ENCODE data around the gene OR4E1. TPM values are rescaled to one million over a fixed set of nuclear protein-coding genes. Genes with fewer than 3 reads are reported as not detected.

OR4E1 gene
- total and polyA plus RNA-seq, 9 of the 15 experiments (the other 6 are each of a cell fraction or from before 2014, with no cell fraction given), result not detected

DNA sequence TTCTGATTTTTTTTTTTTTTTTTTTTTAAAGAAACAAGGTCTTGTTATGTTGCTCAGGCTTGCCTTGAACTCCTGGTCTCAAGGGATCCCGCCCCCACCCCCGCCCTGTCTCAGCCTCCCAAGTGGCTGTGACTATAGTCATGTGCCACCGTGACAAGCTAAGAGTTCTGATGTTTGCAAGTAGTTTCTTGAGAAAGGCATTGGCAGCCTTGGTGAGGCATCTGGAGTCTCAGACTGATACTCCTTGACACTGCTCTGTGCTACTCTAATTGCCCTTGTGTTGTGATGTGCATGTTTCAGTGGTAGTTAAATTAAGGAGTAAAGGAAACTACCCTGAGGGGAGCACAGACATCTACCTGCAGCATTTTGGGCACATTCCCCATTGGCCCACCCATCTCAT is 46.2 kb upstream of the OR4E1 start:
- Histone ChIP-seq H3K79me2 (ENCODE audit: control insufficient read depth, insufficient read depth, low read length) (no peaks in the 10 kb centered on the region), H3K27me3 (ENCODE audit: control insufficient read depth in 2 of 2, insufficient read depth in 2 of 2, low read length in 2 of 2) (peaks cover 0 to 6% of the 10 kb centered on the region in 2 experiments; a peak in 2 of 5 replicates), H2AFZ (ENCODE audit: low read depth, low read length) (no peak overlapping the region), H3K4me3 (no peak overlapping the region), H3K4me1 (replicated peaks in 1 of 2; ENCODE audit: control insufficient read depth in 2 of 2, insufficient read depth in 2 of 2, low read length in 2 of 2) (no peaks in the 10 kb centered on the region), H4K20me1 (replicated peaks; ENCODE audit: control insufficient read depth, insufficient read depth, low read length) (no peaks in the 10 kb centered on the region), H3K9ac (ENCODE audit: insufficient read depth in 1 of 2, low read depth in 2 of 2, low read length in 2 of 2) (no peak overlapping the region), H3K4me2 (ENCODE audit: insufficient read depth, low read length) (no peak overlapping the region), H3K9me1 (ENCODE audit: control insufficient read depth, insufficient read depth, low read length) (no peaks in the 10 kb centered on the region), H3K27ac (ENCODE audit: extremely low read depth, low read depth, low read length) (no peak overlapping the region), H3K36me3 (ENCODE audit: control insufficient read depth, insufficient read depth, low read length) (no peaks in the 10 kb centered on the region), H3K9me3 (replicated peaks; ENCODE audit: control insufficient read depth, insufficient read depth, low read depth, low read length) (no peaks in the 10 kb centered on the region)
- ATAC-seq, result no peak
- in situ Hi-C loops (cut with MboI) (no loop called here), intact Hi-C loops (cut with micrococcal nuclease) (no loop called here)
- no TSS peak for BruUV-seq (replicated peaks)
- no peak for TF ChIP-seq CBX3 (IDR thresholded peaks at IDR 0.05; ENCODE audit: borderline replicate concordance in 1 of 2, low read length in 2 of 2)
- TF ChIP-seq SREBF2 (CRISPR knock-in tag; IDR thresholded peaks at IDR 0.05), result no peak
- TF ChIP-seq, protein P1, sequence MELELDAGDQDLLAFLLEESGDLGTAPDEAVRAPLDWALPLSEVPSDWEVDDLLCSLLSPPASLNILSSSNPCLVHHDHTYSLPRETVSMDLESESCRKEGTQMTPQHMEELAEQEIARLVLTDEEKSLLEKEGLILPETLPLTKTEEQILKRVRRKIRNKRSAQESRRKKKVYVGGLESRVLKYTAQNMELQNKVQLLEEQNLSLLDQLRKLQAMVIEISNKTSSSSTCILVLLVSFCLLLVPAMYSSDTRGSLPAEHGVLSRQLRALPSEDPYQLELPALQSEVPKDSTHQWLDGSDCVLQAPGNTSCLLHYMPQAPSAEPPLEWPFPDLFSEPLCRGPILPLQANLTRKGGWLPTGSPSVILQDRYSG (tag; conservative IDR thresholded peaks at IDR 0.05; ENCODE audit: low read depth), result no peak
- TF ChIP-seq MYBL2 (IDR thresholded peaks at IDR 0.05; ENCODE audit: low read depth), result no peak
- TF ChIP-seq MYBL2 (CRISPR knock-in tag; IDR thresholded peaks at IDR 0.05; ENCODE audit: borderline replicate concordance), result no peak
- TF ChIP-seq SRF (CRISPR knock-in tag; IDR thresholded peaks at IDR 0.05), result no peak
- TF ChIP-seq, protein P2, sequence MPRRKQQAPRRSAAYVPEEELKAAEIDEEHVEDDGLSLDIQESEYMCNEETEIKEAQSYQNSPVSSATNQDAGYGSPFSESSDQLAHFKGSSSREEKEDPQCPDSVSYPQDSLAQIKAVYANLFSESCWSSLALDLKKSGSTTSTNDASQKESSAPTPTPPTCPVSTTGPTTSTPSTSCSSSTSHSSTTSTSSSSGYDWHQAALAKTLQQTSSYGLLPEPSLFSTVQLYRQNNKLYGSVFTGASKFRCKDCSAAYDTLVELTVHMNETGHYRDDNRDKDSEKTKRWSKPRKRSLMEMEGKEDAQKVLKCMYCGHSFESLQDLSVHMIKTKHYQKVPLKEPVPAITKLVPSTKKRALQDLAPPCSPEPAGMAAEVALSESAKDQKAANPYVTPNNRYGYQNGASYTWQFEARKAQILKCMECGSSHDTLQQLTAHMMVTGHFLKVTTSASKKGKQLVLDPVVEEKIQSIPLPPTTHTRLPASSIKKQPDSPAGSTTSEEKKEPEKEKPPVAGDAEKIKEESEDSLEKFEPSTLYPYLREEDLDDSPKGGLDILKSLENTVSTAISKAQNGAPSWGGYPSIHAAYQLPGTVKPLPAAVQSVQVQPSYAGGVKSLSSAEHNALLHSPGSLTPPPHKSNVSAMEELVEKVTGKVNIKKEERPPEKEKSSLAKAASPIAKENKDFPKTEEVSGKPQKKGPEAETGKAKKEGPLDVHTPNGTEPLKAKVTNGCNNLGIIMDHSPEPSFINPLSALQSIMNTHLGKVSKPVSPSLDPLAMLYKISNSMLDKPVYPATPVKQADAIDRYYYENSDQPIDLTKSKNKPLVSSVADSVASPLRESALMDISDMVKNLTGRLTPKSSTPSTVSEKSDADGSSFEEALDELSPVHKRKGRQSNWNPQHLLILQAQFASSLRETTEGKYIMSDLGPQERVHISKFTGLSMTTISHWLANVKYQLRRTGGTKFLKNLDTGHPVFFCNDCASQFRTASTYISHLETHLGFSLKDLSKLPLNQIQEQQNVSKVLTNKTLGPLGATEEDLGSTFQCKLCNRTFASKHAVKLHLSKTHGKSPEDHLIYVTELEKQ (CRISPR knock-in tag; IDR thresholded peaks at IDR 0.05), result no peak
- no peak for TF ChIP-seq CEBPB (tag; IDR thresholded peaks at IDR 0.05)
- no peak for TF ChIP-seq EP400 (IDR thresholded peaks at IDR 0.05)
- no peak for TF ChIP-seq ZNF143 (CRISPR knock-in tag; IDR thresholded peaks at IDR 0.05)
- TF ChIP-seq ZNF830 (CRISPR knock-in tag; IDR thresholded peaks at IDR 0.05), result no peak
- no peak for TF ChIP-seq CBFA2T2 (conservative IDR thresholded peaks at IDR 0.05)
- no peak for TF ChIP-seq ZNF780A (CRISPR knock-in tag; IDR thresholded peaks at IDR 0.05)
- TF ChIP-seq ZNF140 (CRISPR knock-in tag; IDR thresholded peaks at IDR 0.05), result no peak
- TF ChIP-seq, protein P3, sequence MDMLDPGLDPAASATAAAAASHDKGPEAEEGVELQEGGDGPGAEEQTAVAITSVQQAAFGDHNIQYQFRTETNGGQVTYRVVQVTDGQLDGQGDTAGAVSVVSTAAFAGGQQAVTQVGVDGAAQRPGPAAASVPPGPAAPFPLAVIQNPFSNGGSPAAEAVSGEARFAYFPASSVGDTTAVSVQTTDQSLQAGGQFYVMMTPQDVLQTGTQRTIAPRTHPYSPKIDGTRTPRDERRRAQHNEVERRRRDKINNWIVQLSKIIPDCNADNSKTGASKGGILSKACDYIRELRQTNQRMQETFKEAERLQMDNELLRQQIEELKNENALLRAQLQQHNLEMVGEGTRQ (CRISPR knock-in tag; IDR thresholded peaks at IDR 0.05), result no peak
- no peak for TF ChIP-seq CAMTA2 (CRISPR knock-in tag; conservative IDR thresholded peaks at IDR 0.05)
- TF ChIP-seq, protein P4, sequence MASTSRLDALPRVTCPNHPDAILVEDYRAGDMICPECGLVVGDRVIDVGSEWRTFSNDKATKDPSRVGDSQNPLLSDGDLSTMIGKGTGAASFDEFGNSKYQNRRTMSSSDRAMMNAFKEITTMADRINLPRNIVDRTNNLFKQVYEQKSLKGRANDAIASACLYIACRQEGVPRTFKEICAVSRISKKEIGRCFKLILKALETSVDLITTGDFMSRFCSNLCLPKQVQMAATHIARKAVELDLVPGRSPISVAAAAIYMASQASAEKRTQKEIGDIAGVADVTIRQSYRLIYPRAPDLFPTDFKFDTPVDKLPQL (IDR thresholded peaks at IDR 0.05; ENCODE audit: extremely low read depth, insufficient read length), result no peak
- TF ChIP-seq ZNF134 (CRISPR knock-in tag; conservative IDR thresholded peaks at IDR 0.05), result no peak
- DNase-seq (ENCODE audit: extremely low read depth in 1 of 4, low spot score in 3 of 4), result no peak
- 0% methylated on average over 1 of the region's 3 CpGs for WGBS (ENCODE audit: insufficient coverage, low coverage, missing lambda C conversion rate)
- no peak for FAIRE-seq
- POLR2A ChIA-PET, result interaction anchor here (0.6 kb wide), 1 partner anchor 18 kb away, joined by 3 read pairs; no protein-coding TSS in a partner anchor
- CTCF ChIA-PET (ENCODE audit: low intra/inter-chr PET ratio), result no interaction called here

All from K562 (cell line).